Lower leg skin (tissue), 4 donors: ENCODE measurements around the gene S100A9. TPM values are rescaled to one million over a fixed set of nuclear protein-coding genes. Genes with fewer than 3 reads are reported as not detected.

Source experiments
- DNase-seq, 2 donors: peaks; one replicate each; pipeline ENCODE4 v3.0.0-alpha.2; 2019; ENCODE audit warnings: low spot score in 2 of 2
- H3K4me3 ChIP-seq: fragments of 200-600 bp; sonication (generic); 2 replicates; pipeline ENCODE4 v1.5.1; 2017; ENCODE audit warnings: mild to moderate bottlenecking, low read depth; ENCODE audit not compliant: poor library complexity, severe bottlenecking
- POLR2A ChIP-seq, 2 donors: fragments of 450-650 bp; IDR thresholded peaks; one replicate each; pipeline ENCODE4 v1.6.1; 2016 to 2017; ENCODE audit warnings: antibody characterized with exemption in 2 of 2, mild to moderate bottlenecking in 1 of 2, moderate library complexity in 1 of 2
- WGBS, 2 donors: methylation state at CpG; one replicate each; pipeline ENCODE4 v1.1.5; 2018; 5-methylcytosine and 5-hydroxymethylcytosine counted together
- intact Hi-C: fragments of 100-400 bp; cut with DNase I; formaldehyde crosslinking; loops from one replicate; pipeline ENCODE4 v1.15.0; 2023; ENCODE audit warnings: low total_unique reads
- total RNA-seq, 4 donors: library from RNA; depleted of rRNA; stranded (reverse); fragments of >200 nt; gene quantifications; one replicate each; pipeline ENCODE4 v1.1.0, GENCODE V29; 2016
- TF ChIP-seq, protein P1 (sequence below), 3 donors: fragments of 450-650 bp; IDR thresholded peaks; one replicate each; pipeline ENCODE4 v1.5.1; 2016; ENCODE audit warnings: antibody characterized with exemption in 3 of 3, mild to moderate bottlenecking in 3 of 3, moderate library complexity in 2 of 3

The S100A9 gene
- total RNA-seq, 4 donors from 2014 or later: 21.6 to 53.2 (median 31.3) TPM

DNA sequence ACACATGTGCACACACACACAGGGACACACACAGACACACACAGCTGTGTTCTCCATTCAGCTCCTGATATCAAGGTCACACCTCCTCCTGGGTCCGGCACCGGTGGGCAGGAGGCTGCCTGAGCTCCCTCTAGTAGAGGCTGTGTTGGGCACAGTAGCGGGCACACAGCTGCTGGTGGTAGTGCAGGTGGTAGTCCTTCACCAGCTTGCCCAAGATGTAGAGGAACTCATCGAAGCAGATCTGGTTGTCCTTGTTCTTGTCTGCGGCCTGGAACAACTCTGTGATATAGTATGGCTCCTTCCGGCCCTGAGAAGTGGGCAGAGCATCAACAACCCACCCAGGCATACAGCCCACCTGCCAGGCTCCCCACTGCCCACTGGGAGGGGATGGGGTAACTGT lies 38.8 kb downstream of the S100A9 start:
- intact Hi-C loops: no loop called here
- 77 to 88% methylated on average over 4 to 5 of the region's 6 CpGs for WGBS, 2 donors
- no peak overlapping the region for H3K4me3 ChIP-seq
- peak in 1 of 2 donors; percentile 43 for DNase-seq
- TF ChIP-seq, protein P1, sequence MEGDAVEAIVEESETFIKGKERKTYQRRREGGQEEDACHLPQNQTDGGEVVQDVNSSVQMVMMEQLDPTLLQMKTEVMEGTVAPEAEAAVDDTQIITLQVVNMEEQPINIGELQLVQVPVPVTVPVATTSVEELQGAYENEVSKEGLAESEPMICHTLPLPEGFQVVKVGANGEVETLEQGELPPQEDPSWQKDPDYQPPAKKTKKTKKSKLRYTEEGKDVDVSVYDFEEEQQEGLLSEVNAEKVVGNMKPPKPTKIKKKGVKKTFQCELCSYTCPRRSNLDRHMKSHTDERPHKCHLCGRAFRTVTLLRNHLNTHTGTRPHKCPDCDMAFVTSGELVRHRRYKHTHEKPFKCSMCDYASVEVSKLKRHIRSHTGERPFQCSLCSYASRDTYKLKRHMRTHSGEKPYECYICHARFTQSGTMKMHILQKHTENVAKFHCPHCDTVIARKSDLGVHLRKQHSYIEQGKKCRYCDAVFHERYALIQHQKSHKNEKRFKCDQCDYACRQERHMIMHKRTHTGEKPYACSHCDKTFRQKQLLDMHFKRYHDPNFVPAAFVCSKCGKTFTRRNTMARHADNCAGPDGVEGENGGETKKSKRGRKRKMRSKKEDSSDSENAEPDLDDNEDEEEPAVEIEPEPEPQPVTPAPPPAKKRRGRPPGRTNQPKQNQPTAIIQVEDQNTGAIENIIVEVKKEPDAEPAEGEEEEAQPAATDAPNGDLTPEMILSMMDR (IDR thresholded peaks at IDR 0.05): no peak
- no peak for TF ChIP-seq POLR2A (IDR thresholded peaks at IDR 0.05)

DNA sequence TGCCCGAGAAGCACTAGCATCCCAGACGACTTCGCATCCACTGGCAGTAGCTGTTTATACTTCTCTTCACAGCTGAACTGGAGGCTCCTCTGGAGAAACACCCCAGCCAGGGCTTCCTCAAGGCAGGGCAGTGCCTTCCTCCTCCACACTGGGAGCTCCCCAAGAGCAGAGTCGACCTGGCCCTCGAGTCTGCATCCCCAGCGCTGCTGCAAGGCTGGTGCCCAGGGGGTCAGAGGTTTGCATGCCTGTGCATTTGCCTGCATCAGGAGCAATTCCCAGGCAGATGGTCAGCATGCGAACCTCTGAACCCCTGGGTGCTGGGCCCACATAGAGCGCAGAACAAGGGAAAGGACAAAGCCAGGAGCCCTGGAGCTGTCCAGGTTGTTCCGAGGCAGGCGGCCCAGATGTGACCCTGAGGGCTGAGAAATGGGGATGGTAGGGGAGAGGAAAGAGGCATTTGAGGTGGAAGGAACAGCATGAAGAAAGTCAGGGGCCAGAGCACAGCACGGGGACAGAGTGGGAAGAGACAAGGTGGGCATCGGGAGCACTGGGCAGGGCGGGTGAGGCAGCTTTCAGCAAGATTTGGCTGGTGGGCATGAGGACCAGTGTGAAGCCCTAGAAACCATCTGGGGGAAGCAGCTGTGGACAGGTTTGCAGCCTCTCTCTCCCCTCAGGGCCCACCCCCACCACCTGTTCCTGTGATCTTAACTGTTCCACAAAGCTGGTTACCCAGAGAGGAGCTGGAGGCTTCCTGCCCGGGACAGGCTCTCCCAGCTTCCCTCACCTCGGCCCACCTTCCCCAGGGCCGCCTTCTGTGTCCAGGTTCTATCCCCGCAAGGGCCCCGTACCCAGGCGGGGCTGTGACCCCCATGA lies 39.6 kb downstream of the S100A9 start:
- WGBS, 2 donors: 79 to 85% methylated on average over 16 to 19 of the region's 19 CpGs
- DNase-seq: peak in 1 of 2 donors; percentile 74

DNA sequence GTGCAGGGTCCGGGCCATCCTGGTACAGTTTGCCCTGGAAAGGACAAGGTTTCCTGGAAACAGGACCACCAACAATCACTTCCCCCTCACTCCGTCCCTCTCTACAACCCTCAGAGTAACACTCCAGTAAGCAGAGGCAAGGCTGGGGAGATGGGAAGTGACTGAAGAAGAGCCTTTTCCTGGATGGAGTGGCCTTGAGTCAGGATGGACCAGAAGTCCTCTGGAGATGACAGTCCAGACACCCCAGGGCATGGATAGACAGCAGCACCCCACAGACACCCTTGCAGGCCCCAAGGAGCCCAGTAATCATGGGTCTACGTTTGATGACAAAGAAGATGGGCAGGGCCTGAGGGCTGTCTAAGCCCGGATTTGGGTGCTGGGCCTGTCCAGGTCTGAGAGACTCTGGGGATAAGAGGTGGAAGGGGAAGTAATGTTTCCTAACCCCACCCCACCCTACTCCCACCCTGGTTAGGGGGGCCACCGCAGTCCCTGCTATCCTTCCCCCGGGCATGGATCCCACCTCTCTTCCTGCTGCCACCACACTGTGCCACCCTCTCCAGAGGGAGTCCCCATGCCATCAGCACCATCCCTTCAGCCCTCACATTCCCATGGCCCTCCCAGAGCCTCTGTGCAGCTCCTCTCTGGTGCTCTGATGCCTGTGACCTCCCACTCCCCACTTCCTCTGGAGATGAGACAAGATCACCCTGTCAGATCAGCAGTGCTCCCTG lies 40.4 kb downstream of the S100A9 start:
- no peak for TF ChIP-seq POLR2A (IDR thresholded peaks at IDR 0.05)
- TF ChIP-seq, protein P1 (IDR thresholded peaks at IDR 0.05): no peak
- intact Hi-C loops: no loop called here
- no peak overlapping the region for H3K4me3 ChIP-seq
- WGBS, 2 donors: 92% methylated on average over 6 of the region's 6 CpGs
- no peak for DNase-seq

More for the DNA sequence above, 39.6 kb downstream of the S100A9 start:
- intact Hi-C loops: no loop called here
- no peak overlapping the region for H3K4me3 ChIP-seq
- TF ChIP-seq POLR2A (IDR thresholded peaks at IDR 0.05): no peak
- TF ChIP-seq, protein P1 (IDR thresholded peaks at IDR 0.05): no peak

DNA sequence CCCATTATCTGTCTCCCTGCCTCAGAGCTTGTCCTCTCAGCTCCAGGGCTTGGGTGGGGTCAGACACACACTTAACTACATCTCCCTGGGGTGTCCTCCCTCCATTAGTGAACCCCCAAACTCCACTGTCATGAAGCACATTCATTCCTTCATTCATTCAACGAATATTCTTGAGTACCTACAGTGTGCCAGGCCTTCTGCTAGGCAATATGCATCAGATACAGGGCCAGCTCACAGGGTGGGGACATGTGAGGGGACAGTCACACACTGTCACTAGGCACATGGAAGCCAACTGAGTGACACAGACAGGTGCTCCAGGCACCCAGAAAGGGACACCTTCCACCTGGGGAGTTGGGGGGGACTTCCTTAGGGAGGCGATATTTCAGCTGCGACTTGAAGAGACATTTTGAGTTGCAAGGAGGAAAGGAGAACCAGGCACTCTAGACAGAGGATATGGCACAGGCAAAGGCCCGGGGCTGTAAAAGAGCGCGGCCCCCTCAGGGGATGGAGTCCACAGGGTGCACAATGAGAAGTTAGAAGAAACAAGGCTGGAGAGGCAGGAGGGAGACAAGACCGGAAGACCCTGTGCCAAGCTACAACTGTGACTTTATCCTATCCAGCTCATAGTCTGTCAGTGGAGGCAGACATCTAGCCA lies 41.9 kb downstream of the S100A9 start:
- intact Hi-C loops: no loop called here
- no peak for DNase-seq
- TF ChIP-seq, protein P1 (IDR thresholded peaks at IDR 0.05): no peak
- no peak for TF ChIP-seq POLR2A (IDR thresholded peaks at IDR 0.05)
- 88 to 91% methylated on average over 7 of the region's 7 CpGs for WGBS, 2 donors
- H3K4me3 ChIP-seq: no peak overlapping the region

DNA sequence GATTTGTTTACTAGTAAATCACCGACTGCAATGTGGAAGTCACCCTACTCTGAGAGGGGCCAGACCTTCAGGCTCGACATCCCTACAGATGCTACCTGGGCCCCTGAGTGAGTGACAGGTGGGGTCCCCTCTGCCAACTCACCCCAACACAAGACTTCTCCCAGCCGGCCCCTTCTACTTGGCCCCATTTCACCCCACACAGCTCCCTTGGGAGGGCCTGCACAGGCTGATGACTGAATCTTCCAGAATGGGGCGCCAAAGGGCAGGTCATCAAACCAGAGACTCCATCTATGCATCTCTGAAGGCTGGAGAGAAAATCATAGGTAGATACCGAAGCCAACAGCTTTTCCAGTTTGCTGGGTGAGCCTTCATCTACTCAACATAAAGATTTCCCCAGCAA lies 42.6 kb downstream of the S100A9 start:
- WGBS, 2 donors: 64 to 67% methylated on average over 5 of the region's 5 CpGs
- no peak for TF ChIP-seq POLR2A (IDR thresholded peaks at IDR 0.05)
- TF ChIP-seq, protein P1 (IDR thresholded peaks at IDR 0.05): no peak
- intact Hi-C loops: no loop called here
- DNase-seq: no peak
- no peak overlapping the region for H3K4me3 ChIP-seq
